DMS114 treated with DMSO at 0.1 percent for 48 hours (cell line): ENCODE measurements around the gene ATF5.

Experiments
- DNase-seq: peaks from one replicate; lab custom pipeline; 2025; ENCODE audit not compliant: unreplicated experiment; lab: John Stamatoyannopoulos, UW

Gene ATF5

DNA sequence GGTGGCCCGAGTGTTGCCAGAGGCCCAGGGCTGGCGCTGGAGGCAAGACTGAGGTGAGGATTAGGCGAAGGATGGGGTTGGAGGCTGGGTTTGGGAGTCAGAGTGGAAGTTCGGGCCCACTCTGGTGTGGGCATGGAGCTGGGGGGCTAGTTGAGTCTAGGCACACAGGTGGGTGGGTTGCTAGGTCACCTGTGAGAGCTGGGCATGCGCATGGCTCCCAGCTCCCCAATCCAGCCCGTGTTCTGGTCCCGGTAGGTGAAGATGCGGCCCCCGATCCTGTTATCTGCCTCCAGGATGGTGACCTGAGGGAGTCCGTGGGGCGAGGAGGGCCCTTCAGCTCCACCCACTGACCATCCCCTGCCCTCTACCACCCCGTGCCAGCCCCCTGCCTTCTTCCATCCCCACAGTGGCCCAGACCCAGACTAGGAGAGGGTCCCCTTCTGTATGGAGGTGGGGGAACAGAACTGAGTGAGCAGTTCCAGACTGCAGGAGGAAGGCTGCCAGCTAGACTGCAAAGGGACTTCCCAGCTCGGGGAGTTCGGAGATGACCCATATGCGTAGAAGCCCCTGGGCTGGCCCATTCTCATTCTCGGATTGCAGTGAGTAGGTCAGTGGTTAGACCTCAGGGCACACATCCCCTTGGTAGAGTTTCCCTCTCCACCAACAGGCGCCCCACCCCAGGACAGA lies 34.0 kb upstream of the ATF5 start:
- no peak for DNase-seq

DNA sequence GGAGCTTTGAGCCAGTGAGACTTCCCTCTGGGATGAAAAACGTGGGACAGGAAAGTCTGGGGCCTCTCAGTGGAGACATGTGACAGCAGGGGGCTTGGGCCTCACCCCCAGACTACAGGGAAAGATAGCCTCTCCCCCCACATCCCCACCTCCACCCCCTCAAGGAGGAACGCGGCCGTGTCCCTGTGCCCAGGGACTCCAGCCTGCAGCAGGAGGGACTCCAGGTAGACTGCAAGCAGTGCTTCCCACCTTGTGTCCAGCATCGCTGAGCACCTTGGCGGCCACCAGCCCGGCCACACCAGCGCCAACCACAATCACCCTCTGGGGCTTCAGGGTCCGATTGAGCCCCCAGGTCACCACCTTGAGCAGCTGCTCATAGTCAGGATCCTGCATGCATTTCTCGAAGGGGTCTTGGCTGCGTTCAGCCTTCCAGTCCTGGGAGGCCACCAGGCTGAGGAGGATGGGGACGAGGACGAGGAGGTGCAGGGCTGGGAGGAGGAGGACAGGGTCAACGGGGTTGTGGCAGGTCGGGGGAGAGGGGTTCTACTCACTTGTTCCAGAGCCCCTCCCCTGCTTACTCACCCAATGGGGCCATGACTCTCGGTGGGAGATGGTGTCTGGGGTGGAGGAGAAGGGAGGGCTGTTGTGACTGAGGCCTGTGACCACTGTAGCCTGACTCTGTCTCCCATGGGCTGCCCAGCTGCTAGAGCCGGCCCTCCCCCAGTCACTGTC lies 33.3 kb upstream of the ATF5 start:
- DNase-seq, result no peak

DNA sequence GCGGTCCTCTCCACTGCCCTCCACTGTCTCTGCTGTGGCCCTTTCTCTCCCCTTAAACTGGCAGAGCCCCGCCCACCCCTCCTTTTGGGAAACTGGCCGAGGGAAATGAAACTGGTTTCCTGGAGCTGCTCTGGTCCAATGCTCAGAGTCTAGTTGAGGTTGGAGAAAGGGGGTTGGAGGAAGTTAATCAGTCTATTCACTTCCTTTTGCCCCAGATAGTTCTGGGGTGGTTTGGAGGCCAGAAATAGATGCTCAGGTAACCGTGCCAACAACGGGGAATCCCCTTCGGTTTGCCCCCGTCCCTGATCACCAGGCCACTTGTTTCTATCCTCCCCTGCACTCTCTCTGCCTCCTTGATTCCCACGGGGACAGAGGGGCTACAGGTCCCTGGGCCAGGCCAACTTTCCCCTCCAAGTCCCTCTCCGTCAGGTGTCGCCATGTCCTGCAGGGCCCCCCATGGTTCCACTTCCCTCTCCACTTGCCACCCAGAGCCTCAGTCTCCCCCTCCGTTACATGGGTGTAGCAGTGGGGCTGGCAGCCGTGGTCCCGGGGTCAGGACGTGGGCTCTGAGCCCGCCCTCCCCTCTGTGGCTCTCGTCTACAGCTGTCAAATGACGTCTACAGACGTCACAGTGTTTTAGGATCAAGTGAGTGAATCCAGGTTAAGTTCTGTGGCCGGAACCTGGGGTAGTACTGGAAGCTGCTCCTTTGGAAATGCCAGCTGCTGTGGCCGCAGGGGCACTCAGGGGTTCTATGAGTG lies 32.0 kb upstream of the ATF5 start, which contains the start of gene IL4I1:
Gene IL4I1, minus strand, starts transcription at position 25 of the 759 bp plus-strand sequence. CDS start 727 bp downstream, outside the sequence.
- no peak for DNase-seq

DNA sequence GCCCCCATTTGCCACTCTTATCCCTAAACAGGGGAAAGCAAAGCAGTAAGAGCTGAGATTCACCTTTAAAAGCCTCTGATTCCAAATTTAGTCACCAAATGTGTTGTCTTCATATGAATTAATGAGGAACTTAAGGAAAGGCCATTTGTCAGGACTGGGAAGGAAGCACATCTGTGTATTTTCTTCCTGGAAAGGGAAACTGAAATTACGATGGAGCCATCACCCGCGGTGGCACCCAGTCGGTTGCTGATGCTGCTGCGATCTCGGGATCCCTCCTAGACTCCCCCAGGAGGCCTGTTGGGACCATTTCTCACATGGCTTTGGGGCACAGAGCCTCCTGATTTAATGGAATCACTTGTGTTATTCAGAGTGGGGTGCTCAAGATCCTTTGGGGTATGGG lies 24.9 kb upstream of the ATF5 start:
- DNase-seq, result no peak

DNA sequence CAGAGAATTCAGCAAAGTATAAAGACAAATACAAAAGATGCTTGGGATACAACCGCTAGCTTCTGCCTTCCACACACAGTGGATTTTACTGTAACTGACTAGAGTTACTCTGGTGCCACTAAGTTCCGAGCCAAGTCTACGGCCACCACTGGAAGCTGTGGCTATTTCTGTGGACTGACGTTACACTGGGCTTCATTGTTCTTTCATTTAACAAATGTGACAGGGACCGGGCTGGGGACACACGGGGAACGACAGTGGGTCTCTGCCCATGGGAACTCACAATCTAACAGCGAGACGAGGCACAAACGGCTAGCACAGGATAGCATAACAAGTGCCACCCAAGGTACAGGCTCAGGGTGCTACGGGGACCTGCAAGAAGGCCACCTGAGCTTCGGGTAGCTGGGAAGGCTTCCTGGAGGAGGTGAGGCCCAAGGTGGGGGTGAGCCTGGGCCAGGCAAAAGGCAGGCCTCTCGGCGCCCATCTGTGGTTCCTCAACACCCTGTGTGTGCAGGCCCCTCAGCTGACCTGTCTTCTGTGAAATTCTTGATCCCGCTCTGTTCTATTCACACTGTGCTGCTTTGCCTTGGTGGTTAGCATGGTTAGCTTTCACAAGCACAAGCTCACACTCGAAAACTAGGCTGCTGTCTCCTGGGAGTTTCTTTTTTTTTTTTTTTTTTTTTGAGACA lies 22.0 kb upstream of the ATF5 start:
- no peak for DNase-seq

DNA sequence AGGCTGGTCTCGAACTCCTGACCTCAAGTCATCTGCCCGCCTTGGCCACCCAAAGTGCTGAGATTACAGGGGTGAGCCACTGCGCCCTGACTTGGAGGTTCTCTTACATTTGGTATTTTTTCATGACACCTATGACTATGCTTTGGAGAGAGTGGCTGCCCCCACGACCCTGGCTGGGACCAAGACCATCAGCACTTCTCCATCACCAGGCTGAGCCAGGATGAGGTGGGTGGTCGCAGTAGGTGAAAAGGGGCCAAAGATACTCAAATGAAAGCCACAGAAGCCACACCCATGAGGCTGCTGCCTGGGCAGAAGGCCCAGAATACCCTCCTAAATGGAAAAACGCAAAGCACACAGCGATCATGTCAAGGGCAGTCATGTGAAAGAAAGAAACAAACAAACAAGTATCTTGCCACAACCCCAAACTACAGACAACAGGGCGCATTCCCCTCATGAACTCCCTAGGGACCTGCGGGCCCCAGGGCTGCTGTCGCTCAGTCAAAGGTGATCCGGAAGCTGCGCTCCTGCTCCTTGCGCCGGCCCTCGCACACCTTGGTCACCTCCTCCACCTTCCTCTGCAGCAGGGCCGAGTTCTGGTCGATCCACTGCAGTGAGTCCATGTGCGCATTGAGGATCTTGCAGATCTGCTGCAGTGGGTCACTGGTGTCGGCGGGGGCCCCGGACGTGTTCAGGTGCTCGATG lies 21.1 kb upstream of the ATF5 start:
- no peak for DNase-seq

DNA sequence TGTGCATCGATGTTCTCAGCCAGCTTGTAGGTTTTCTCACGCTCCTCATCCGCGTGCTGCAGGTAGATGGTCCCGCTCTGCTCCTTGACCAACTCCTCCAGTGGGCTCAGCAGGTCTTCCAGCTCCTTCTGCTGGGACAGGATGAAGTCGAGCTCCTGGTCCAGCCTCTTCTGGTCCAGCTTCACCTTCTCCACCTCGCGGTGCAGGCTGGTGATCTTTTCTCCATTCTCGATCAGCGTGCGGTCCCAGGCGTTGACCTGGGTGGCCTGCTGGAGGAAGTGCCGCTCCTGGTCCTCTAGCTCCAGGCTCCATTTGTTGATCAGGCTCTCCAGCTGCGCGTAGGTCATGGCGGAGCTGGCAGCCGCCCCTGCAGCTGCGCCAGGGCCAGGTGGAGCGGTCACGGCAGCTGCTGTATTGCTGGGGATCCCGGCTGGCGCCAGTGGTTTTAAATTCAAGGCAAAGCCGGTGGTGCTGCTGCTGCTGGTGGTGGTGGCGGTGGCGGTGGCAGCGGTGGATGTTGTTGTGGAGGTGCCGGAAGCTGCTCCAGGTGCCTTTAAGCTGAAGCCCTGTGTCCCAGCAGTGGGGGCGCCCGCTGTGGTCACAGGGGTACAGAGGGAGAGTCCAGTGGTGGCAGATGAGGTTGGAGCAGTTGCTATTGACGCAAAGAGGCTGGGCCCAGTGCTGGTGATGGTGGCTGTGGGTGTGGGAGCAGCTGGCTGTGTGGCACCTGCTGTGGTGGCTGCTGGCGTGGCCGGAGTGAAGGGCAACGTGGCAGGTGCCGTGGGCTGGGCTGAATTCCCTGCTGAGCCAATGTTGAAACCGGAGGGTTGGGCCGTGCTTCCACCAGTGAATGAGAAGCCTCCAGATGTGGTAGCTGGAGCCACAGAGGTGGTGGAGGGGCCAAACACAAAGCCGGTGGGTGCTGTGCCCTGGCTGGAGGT lies 20.3 kb upstream of the ATF5 start:
- no peak for DNase-seq

DNA sequence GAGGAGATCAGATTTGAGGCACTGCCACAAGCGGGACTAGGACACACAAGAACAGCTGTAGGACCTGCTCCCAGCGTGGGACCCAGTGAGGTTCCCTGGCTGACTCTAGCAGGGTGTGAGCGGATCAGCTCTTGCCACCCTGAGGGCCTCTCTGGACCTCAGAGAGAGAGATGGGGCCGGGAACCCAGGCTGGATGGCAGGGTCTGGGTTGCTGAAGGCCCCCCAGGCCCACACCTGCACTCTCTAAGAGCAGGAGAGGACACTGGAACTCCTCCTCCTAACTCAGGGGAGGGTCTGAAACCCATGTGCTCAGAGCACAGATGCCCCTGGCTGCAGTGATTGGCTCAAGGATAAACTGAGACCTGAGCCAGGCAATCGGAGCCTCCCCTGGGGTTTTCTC lies 18.8 kb upstream of the ATF5 start:
- DNase-seq, result no peak

DNA sequence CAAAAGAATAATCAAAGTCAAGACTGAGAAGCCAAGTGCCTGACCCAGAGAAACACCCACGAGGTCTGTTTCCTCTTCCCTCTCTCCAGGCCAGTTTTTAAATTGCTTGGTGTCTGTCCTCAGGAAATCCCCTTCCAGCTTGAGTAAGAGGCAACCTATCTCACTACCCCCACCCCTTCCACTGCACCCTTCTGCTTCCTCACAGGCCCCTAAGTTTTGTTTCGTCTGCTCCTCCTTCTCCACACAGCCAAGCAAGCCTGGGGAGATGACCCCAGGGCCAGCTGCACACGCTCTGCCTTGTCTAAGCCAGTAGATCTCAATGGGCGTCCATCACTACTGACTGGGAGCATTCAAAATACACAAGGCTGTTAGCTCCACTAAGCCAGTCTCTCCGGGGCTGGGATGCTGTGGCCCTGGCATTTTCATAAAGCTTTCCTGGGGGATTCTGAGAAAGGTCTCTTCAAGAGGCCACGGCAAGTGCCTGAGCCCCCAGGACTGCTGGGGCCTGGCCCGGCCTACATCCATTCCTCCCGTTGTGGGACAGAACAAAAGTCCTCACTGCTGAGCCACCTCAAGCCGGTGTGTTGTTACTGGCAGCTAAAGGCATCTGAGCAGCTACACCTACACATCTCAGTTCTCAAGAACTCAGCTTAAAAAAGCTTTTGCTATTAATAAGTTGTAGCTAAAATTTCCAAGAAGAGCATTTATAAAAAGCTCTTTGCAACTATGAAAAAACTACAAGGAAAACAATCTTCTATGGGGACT lies 17.4 kb upstream of the ATF5 start:
- no peak for DNase-seq

DNA sequence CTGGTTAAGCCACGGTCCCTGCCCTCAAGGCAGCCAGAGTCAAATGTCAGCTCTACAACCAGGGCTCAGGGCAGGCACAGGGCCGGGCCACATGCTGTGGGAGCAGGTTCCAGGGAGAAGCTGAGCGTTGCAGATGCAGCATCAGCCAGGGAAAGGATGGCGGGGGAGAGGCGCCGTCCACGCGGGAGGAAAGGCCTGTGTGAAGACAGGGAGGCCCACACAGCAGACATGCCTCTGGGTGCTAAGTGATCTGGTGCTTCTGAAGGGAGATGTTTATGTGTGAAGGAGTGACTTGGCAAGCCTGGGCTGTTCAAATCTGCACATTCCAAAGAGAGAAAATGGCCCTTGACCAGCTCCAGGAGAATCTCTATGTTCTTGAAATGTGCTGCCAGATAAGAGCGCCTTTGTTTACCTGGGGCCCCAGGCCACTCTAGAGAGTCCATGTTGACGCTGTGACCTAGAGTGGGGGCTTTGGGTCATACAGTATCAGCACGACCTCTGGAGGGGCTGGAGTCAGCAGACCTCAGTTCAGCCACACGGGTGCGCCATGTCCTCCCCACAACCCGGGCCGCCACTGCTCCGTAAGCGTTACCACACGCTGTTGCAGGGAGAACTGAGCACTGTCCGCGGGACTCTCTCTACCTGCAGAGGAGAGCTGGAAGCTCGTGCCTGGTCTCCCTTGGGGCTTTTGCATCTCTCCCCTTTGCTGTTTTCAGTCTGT lies 15.9 kb upstream of the ATF5 start:
- DNase-seq, result no peak

DNA sequence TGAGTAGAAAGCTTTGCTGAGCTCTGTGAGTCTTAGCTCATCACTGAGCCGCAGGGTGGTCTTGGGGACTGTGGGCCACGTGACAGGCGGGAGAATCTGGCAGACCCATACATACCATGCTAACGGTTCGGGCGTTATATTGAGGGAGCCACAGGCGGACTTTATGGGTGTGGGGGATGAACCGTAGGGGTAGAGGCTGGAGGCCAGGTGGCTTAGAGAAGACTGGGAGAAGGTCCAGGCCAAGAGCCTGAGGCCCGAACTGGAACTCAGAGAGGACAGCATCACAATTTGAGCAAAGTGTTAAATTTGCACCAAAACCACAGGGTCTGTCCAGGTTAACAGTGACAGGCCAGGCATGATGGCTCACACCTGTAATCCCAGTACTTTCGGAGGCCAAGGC lies 15.3 kb upstream of the ATF5 start:
- no peak for DNase-seq

DNA sequence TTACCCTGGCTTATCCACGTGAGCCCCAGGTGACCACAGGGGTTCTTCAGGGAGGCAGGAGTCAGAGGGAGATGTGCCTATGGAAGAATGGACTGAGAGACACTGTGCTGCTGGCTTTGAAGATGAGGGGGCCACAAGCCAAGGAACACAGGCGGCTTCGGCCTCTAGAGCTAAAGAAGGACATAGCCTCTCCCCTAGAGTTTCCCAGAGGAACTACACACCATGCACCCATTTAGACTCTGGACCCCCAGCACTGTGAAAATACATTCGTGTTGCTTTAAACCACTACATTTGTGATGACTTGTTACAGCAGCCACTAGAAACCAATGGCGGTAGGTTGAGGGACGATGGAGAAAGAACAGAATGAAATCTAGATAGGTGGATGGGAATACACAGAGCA lies 13.7 kb upstream of the ATF5 start:
- DNase-seq, result no peak

DNA sequence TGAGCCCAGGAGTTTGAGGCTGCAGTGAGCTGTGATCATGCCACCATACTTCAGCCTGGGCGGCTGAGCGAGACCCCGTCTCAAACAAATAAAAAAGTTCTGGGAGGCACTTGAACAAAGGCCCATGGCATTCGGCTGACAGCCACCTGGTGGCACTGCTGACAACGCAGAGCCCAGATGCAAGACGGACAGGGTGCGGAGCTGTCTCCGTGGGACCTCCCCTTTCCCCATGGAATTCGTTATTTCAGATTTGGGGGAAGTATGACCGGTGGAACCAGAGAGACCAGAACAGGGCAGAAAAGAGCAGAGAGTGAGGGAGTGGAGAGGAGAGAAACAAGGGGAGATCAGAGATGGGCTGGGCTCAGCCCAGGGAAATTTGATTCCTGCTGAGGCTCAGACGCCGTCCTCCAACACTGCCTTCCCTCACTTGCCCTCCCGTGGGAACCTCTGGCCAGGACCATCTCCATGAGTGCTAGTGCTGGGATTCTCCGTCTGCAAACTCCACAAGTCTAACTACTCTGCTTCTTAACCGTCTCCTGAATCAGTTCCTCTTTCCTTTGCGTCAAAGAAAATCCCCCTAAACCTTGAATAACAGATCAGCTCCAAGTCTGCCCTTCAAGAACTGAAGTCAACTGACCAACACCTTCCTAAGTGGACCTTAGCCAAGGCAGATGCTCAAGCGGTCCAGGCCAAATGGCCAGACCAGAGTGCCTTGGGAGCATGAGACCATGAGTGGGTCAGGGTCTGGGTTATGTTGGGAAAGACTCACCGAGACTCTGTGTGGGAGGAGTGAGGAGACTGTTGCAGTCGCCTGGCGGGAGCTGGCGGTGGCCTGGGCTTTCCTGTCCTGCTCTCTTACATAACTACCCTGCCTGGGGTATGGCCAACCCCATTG lies 11.9 kb upstream of the ATF5 start:
- DNase-seq, result no peak

DNA sequence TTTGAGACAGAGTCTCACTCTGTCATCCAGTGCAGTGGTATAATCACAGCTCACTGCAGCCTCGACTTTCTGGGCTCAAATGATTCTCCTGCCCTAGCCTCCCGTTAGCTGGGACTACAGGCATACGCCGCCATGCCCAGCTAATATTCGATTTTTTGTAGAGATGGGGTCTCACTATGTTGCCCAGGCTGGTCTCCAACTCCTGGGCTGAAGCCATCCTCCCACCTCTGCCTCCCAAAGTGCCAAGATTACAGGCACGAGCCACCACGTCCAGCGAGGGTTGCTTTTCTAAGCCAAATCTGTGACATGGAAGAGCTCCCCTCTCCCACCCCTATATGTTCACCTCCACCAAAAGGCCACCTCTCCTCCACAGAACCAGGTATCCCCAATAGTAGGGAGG lies 10.9 kb upstream of the ATF5 start:
- no peak for DNase-seq

DNA sequence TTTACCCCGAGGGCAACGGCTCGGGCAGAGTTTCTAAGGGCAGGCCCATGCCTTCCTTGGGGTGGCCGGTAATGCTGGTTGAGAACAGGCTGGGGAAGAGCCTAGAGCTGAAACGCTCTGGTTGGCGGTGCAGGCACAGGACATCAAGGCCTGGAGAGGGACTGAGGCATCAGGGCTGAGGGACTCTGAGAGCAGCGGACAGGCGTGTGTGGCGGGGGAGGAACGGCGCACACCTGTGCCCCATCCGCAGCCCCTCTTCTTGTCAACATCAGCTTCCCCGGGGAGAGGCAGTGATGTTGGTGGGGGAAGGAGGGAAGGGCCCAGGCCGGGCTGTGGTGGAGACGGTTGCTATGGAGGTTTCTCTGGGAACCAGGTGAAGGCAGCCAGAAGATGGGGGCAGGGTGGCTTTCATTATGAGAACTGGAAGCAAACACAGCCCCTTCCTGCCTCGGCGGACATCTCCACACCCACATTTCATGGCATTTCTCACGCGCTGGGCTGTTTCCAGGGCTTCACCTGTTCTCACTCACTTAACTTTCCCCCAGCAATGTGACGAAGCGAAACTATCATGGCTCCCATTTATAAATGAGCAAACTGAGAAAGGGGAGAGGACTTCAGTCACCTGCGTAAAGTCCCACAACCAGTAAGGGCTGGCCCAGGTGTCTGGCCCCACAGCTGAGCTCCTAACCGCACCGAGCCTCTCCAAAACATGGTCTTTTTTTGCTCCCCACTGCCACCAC lies 8.2 kb upstream of the ATF5 start:
- no peak for DNase-seq

DNA sequence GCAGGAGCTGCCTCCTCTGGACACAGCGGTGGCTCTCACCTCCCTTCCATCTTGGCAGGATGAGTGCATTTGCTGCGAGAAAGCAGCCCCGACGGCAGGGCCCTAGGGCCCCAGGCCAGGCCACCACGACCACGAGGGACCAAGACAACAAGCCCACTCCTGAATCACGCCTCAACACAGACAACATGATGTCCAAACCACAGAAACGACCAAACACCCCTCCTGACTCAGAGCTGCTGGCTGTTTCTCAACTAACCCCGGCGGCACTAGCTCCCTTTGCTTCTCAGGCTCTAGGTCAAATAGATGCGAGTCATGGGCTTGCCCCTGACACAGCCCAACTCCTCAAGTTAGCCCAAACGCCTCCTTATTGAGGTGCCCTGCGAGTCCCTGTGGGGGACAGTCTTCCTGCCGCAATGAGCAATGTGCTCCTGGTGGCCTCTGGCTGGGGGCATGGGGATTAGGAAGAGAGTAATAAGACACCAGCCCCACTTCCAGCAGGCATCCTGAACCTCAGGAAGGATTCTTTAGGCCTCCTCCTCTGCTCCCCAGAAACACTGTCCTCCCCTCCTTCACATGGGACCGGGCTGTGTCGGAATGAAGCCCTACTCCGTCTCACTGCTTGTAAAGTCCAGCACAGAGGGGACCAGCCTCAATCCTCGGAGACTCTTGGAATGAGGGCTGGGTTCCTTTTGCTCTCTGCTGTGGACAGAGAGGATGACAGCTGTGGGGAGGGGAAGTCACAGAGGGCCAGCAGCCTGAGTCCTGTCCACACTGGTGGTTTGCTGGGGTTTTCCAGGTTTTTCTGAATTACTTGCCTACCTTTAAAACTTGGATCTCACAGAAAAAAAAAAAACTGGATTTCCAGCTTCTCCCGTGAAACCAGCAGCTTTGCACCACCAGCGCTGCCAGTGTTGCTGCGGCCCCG lies 6.9 kb upstream of the ATF5 start:
- no peak for DNase-seq
